GM06990 (cell line): Measurements from ENCODE around the gene TENM3.

Experiments used
- DNase-seq: peaks from one replicate; pipeline ENCODE4 v3.0.0-alpha.2; 2011; ENCODE audit not compliant: insufficient read length; ENCODE audit errors: extremely low read depth
- H3K27me3 ChIP-seq: replicated peaks from 2 replicates; pipeline ENCODE4 v1.6.0; 2011; ENCODE audit warnings: low read length; ENCODE audit not compliant: control insufficient read depth, insufficient read depth
- H3K36me3 ChIP-seq: 2 replicates; pipeline ENCODE4 v1.5.1; 2011; ENCODE audit warnings: low read length; ENCODE audit not compliant: control insufficient read depth, insufficient read depth
- H3K4me3 ChIP-seq: replicated peaks from 2 replicates; pipeline ENCODE4 v1.5.1; 2011; ENCODE audit warnings: low read depth, mild to moderate bottlenecking, control low read depth, low read length
- TF ChIP-seq, protein P1 (sequence below): IDR thresholded peaks from 2 replicates; pipeline ENCODE4 v1.5.1; 2011; ENCODE audit warnings: low read length, control low read depth, mild to moderate bottlenecking, inconsistent platforms; ENCODE audit not compliant: insufficient read depth, poor library complexity, severe bottlenecking

The TENM3 gene

DNA sequence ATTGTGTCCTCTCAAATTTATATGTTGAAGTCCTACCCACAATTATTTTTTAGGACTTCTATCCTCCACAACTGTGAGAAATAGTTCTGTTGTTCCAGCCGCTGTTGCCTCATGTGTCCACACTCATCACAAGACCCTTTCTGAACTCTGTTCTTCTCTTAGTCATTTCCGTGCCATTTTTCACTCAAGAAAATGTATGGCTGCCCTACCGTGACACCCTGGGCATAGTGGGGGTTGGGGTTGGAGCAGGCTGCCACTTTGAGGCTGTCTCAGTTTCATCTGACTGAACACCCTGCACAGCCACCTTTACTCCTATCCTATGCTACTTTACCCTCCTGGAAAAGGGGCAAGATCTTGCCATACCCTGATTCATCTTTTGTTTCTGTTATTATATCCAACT lies 319.1 kb downstream of the TENM3 start:
- Histone ChIP-seq H3K4me3 (no peak overlapping the region), H3K36me3 (no peaks in the 10 kb centered on the region), H3K27me3 (no peaks in the 10 kb centered on the region)
- DNase-seq: no peak
- TF ChIP-seq, protein P1, sequence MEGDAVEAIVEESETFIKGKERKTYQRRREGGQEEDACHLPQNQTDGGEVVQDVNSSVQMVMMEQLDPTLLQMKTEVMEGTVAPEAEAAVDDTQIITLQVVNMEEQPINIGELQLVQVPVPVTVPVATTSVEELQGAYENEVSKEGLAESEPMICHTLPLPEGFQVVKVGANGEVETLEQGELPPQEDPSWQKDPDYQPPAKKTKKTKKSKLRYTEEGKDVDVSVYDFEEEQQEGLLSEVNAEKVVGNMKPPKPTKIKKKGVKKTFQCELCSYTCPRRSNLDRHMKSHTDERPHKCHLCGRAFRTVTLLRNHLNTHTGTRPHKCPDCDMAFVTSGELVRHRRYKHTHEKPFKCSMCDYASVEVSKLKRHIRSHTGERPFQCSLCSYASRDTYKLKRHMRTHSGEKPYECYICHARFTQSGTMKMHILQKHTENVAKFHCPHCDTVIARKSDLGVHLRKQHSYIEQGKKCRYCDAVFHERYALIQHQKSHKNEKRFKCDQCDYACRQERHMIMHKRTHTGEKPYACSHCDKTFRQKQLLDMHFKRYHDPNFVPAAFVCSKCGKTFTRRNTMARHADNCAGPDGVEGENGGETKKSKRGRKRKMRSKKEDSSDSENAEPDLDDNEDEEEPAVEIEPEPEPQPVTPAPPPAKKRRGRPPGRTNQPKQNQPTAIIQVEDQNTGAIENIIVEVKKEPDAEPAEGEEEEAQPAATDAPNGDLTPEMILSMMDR: no peak

DNA sequence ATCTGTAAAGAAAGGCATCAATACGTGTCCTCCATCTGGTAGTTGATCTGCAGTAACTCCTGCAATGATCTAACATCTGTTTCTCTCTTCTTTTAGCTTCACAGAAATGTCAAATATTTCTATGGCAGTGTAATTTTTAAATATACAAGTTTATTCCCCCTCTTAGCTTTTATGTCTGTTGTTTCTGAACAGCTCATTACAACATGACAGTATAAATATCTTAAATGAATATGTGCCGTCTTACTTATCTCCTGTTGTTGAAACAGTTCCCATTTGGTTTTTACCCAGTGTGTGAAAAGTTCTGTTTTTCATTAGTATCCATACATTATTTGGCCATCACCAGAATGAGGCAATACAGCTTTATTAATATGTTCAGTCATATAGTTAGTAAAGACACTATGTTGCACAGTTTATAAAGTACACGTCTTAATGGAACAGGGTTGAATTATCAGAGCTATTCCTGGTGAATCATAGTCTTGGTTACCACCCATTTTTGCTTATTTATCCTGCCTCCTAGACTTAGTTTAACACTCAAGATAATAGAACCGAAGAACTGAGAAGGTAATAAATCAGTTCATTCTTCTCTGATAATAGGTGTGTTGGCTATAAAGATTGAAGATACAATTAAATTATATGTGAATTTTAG lies 321.6 kb downstream of the TENM3 start:
- TF ChIP-seq, protein P1: no peak
- no peaks in the 10 kb centered on the region for H3K27me3 ChIP-seq
- H3K36me3 ChIP-seq: no peaks in the 10 kb centered on the region
- no peak overlapping the region for H3K4me3 ChIP-seq
- no peak for DNase-seq

DNA sequence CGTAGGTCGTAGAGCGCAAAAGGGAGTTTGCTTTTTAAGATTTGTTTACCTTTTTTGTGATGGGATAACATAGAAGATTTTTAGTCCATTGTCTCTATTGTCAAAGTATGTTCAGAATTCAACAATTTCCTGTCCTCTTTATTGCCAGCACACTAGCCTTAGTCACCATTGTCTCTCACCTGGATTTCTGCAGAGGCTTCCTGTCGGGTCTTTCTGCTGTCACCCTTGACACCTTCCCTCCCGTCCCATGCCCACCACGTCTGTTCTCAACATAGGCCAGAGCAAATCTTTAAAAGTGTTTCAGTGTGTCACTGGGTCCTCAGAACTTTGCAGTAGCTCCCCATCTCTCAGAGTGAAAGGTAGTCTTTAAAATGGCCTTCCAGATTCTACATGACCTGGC lies 323.9 kb downstream of the TENM3 start:
- Histone ChIP-seq H3K4me3 (no peak overlapping the region), H3K36me3 (no peaks in the 10 kb centered on the region), H3K27me3 (no peaks in the 10 kb centered on the region)
- no peak for DNase-seq
- TF ChIP-seq, protein P1: no peak

DNA sequence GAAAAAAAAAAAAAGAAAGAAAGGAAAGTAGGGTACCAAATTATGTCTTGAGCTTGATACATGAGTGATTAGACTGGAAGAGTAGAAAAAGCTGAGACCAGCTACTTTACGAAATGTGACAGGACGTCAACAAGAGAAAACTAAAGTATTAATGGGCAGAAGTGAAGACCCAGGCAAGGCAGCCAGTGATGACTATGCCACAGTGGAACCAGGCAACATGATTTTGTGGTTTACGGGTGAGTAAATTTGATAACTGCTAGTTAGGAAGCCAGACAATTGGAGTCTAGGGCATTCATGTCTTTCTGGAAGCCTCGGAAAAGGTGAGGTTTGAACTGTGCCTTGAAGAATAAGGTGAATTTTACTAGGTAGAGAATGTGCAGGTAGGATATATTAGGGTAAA lies 326.4 kb downstream of the TENM3 start:
- H3K27me3 ChIP-seq: no peaks in the 10 kb centered on the region
- no peak for DNase-seq
- TF ChIP-seq, protein P1: no peak

DNA sequence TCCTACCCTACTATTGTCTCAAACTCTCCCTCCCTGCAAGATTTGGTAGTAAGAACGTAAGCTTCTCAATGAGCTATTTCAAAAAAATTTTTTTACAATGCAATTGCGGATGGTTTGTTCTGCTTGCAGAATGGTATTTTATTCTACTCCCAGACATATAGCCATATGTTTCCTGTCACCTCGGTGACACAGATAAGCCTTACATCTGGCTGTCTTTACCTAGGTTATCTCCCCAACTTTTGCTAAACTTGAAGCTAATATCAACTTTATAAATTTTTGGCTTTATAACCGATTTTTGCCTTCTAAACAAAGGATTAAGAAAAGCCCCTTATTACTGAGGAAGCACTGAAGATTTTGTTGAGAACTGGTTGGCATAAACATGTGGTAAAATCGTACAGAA lies 331.5 kb downstream of the TENM3 start:
- Histone ChIP-seq H3K36me3 (no peaks in the 10 kb centered on the region), H3K4me3 (no peak overlapping the region), H3K27me3 (no peaks in the 10 kb centered on the region)
- no peak for DNase-seq
- TF ChIP-seq, protein P1: no peak

More for the DNA sequence above, 326.4 kb downstream of the TENM3 start:
- Histone ChIP-seq H3K4me3 (no peak overlapping the region), H3K36me3 (no peaks in the 10 kb centered on the region)

DNA sequence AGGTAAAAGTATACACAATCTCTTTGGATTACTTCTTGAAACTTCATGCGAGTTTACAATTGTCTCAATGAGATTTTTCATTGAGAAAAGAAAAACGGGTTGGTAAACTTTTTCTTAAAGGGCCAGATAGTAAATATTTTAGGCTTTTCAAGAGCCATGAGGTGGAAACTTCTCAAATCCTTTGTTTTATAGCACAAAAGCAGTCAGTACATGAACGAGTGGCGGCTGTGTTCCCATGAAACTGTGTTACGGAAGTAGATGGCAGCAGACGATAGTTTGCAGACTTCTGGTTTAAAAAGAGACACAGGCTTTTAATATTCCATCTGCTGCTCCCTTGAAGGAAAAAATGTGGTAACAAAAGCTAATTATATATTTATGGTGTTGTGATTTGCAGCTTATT lies 332.0 kb downstream of the TENM3 start:
- TF ChIP-seq, protein P1: no peak
- DNase-seq: no peak
- Histone ChIP-seq H3K27me3 (no peaks in the 10 kb centered on the region), H3K36me3 (no peaks in the 10 kb centered on the region), H3K4me3 (no peak overlapping the region)
